ENCODE data around the gene C1orf232. TPM values are rescaled to one million over a fixed set of nuclear protein-coding genes. Genes with fewer than 3 reads are reported as not detected.

C1orf232 gene
- total and polyA plus RNA-seq, 9 of the 15 experiments (the other 6 are each of a cell fraction or from before 2014, with no cell fraction given), result not detected

DNA sequence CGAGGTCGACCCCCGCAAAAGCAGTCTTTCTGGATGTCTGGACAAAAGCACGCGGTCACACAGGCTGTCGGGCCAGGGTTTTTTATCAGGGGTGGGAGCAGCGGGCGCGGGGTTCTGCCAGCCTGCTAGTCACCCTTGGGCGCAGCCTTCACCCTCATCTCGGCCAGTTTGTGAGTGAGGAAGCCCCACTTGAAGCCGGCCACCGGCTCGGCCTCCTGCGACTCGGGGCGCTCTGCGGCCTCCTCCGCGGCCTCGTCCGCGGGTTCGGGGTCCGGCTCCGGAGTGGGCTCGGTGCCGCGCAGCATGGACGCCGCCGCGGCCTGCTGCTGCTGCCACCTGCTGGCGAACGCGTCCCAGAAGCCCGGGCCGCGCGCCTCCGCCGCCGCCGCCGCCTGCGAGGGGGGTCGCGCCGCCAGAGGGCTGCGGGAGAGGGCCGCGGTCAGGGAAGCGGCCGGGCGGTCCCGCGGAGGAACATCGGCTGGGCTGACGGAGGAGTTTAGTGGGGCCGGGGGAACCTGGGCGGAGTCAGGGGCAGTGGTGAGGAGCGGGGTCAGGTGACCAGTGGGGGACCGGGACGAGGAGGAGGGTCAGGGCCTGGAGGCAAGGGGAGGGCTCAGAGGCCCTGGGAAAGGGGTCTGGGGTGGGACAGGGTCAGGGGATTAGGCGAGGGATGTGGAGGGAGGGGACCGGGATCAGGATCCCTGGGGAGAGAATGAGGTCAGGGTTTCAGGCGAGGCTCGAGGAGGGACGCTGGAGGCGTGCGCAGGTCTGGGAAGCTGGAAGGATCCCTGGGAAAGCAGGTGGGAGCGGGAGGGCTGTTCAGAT lies 4.5 kb downstream of the C1orf232 start (continued):
- TF ChIP-seq POLR3G (IDR thresholded peaks at IDR 0.05; ENCODE audit: extremely low read depth, insufficient read length, insufficient replicate concordance), result no peak
- 0 out of 2 replicates have a peak, but pooled peaks have one; percentile 29 for TF ChIP-seq SLC30A9 (CRISPR knock-in tag; IDR thresholded peaks at IDR 0.05)
- TF ChIP-seq SMAD3 (CRISPR knock-in tag; conservative IDR thresholded peaks at IDR 0.05), result no peak
- TF ChIP-seq, protein P1, sequence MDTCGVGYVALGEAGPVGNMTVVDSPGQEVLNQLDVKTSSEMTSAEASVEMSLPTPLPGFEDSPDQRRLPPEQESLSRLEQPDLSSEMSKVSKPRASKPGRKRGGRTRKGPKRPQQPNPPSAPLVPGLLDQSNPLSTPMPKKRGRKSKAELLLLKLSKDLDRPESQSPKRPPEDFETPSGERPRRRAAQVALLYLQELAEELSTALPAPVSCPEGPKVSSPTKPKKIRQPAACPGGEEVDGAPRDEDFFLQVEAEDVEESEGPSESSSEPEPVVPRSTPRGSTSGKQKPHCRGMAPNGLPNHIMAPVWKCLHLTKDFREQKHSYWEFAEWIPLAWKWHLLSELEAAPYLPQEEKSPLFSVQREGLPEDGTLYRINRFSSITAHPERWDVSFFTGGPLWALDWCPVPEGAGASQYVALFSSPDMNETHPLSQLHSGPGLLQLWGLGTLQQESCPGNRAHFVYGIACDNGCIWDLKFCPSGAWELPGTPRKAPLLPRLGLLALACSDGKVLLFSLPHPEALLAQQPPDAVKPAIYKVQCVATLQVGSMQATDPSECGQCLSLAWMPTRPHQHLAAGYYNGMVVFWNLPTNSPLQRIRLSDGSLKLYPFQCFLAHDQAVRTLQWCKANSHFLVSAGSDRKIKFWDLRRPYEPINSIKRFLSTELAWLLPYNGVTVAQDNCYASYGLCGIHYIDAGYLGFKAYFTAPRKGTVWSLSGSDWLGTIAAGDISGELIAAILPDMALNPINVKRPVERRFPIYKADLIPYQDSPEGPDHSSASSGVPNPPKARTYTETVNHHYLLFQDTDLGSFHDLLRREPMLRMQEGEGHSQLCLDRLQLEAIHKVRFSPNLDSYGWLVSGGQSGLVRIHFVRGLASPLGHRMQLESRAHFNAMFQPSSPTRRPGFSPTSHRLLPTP (IDR thresholded peaks at IDR 0.05; ENCODE audit: borderline replicate concordance, extremely low read depth, insufficient read length), result peak; percentile 19
- TF ChIP-seq, protein P2, sequence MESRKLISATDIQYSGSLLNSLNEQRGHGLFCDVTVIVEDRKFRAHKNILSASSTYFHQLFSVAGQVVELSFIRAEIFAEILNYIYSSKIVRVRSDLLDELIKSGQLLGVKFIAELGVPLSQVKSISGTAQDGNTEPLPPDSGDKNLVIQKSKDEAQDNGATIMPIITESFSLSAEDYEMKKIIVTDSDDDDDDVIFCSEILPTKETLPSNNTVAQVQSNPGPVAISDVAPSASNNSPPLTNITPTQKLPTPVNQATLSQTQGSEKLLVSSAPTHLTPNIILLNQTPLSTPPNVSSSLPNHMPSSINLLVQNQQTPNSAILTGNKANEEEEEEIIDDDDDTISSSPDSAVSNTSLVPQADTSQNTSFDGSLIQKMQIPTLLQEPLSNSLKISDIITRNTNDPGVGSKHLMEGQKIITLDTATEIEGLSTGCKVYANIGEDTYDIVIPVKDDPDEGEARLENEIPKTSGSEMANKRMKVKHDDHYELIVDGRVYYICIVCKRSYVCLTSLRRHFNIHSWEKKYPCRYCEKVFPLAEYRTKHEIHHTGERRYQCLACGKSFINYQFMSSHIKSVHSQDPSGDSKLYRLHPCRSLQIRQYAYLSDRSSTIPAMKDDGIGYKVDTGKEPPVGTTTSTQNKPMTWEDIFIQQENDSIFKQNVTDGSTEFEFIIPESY (CRISPR knock-in tag; IDR thresholded peaks at IDR 0.05), result peak; percentile 88
- TF ChIP-seq ZNF436 (CRISPR knock-in tag; IDR thresholded peaks at IDR 0.05), result no peak
- peak; percentile 68 for TF ChIP-seq FUS (optimal IDR thresholded peaks at IDR 0.05; ENCODE audit: low read depth, low read length)
- TF ChIP-seq ZC3H8 (IDR thresholded peaks at IDR 0.05), result no peak
- 0 out of 2 replicates have a peak, but pooled peaks have one; percentile 51 for TF ChIP-seq ZNF589 (CRISPR knock-in tag; IDR thresholded peaks at IDR 0.05; ENCODE audit: low read depth)
- TF ChIP-seq MTF1 (CRISPR knock-in tag; IDR thresholded peaks at IDR 0.05; ENCODE audit: borderline replicate concordance), result no peak
- peak; percentile 100 for TF ChIP-seq RBM25 (IDR thresholded peaks at IDR 0.05; ENCODE audit: low read depth, low read length, severe bottlenecking)
- TF ChIP-seq PHF8 (IDR thresholded peaks at IDR 0.05; ENCODE audit: borderline replicate concordance, low read length), result peak; percentile 27; the same call in 1 of the 2 replicates
- no peak for TF ChIP-seq SNIP1 (IDR thresholded peaks at IDR 0.05; ENCODE audit: low read depth)
- TF ChIP-seq, protein P3, sequence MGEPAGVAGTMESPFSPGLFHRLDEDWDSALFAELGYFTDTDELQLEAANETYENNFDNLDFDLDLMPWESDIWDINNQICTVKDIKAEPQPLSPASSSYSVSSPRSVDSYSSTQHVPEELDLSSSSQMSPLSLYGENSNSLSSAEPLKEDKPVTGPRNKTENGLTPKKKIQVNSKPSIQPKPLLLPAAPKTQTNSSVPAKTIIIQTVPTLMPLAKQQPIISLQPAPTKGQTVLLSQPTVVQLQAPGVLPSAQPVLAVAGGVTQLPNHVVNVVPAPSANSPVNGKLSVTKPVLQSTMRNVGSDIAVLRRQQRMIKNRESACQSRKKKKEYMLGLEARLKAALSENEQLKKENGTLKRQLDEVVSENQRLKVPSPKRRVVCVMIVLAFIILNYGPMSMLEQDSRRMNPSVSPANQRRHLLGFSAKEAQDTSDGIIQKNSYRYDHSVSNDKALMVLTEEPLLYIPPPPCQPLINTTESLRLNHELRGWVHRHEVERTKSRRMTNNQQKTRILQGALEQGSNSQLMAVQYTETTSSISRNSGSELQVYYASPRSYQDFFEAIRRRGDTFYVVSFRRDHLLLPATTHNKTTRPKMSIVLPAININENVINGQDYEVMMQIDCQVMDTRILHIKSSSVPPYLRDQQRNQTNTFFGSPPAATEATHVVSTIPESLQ (CRISPR knock-in tag; IDR thresholded peaks at IDR 0.05), result 0 out of 2 replicates have a peak, but pooled peaks have one; percentile 46
- peak; percentile 60; the same call in 1 of the 2 replicates for TF ChIP-seq ZNF766 (CRISPR knock-in tag; conservative IDR thresholded peaks at IDR 0.05)
- TF ChIP-seq CBX2 (IDR thresholded peaks at IDR 0.05; ENCODE audit: insufficient read depth, low read length, poor library complexity, severe bottlenecking), result no peak
